ENCODE data around the gene HARS1. TPM values are rescaled to one million over a fixed set of nuclear protein-coding genes. Genes with fewer than 3 reads are reported as not detected.
A peak's percentile ranks its signal among the peaks of the same experiment; 100 is the strongest.
"Not testable (repeated sequence)": the region's sequence is repeated elsewhere in the genome, so short reads cannot be mapped to it uniquely, and the experiment has no call there.

HARS1 gene
- total RNA-seq, 5 donors from 2014 or later (not counting 1 experiment from before 2014, with no cell fraction given) = 55.8 to 71.1 (median 70.0) TPM

DNA sequence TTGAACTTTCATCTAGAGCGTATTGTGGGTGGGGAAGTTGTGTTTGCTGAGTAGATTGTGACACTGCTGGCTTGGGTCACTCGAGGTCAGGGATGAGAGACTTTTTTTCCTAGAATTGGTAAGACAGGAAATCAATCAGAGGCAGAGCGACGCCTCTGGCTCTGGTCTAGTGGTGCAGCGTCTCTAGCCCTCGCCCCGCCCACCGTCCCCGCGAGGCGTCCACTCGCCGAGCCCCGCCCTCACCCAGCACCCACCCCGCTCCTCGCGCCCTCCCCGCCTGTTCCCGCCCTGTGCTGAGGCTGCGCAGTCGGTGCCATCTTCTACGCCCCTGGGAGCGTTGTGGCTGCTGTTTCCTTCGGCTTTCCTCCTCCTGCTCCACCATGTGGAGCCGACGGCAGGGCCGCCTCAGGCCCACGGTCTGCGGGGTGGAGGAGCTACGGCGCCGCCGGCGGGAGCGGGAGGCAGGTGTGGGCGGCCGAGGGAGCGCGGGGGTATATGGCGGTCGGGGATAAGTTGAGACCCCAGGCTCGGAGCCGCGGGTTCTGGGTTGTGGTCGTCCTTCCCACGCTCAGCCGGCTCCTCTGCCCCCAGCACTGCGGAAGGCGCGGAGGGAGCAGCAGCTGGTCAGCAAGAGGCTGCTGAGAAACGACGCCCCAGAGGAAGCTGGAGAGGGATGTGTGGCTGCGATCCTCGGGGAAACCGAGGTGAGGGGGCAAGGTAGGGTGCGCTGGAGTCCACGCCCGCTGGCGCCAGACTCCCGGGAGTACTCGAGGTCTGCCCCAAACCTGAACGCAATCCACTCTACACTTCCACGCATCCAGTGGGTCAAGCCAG is 51.8 kb downstream of the HARS1 start, which contains the start of gene TMCO6:
Gene TMCO6, plus strand, starts transcription at position 304 of the 834 bp plus-strand sequence. Its CDS starts 77 bp downstream, at position 381.
- Mint-ChIP-seq H3K4me1 (peaks cover 34 to 43% (median 38%) of the 10 kb centered on the region in 3 donors), H3K9me3 (no peaks in the 10 kb centered on the region), H3K27ac (peak within 1 kb of the TSS; percentile 85 to 98), H3K36me3 (peaks cover 16% of the 10 kb centered on the region), H3K4me3 (peak within 1 kb of the TSS; percentile 87 to 90 (median 88)), H3K27me3 (no peaks in the 10 kb centered on the region)
- Histone ChIP-seq H3K27ac (ENCODE audit: low read length) (peak within 1 kb of the TSS; percentile 88), H3K36me3 (ENCODE audit: control insufficient read depth in 2 of 2, extremely low read depth in 1 of 2, insufficient read depth in 1 of 2, low read length in 1 of 2) (peaks cover 10 to 22% of the 10 kb centered on the region in 2 donors), H3K27me3 (replicated peaks in 1 of 2; ENCODE audit: control insufficient read depth in 2 of 2, extremely low read depth in 1 of 2, insufficient read depth in 2 of 2, low read length in 1 of 2) (no peaks in the 10 kb centered on the region), H3K4me1 (ENCODE audit: control insufficient read depth in 1 of 2, extremely low read depth in 1 of 2, insufficient read depth in 2 of 2, low read length in 2 of 2) (peaks cover 3 to 19% of the 10 kb centered on the region in 2 experiments), H3K9me3 (no peaks in the 10 kb centered on the region), H3K4me3 (ENCODE audit: control insufficient read depth in 1 of 2, extremely low read depth in 1 of 2, low read length in 1 of 2) (peak within 1 kb of the TSS; percentile 70 to 90)
- CTCF ChIA-PET = interaction anchor here (1.7 to 1.8 kb wide), 3 partner anchors 8 to 92 kb away, joined by 6 to 14 read pairs (median 11); partner anchors contain the start of genes EIF4EBP3 (in 2 of the 2), IK (in 1 of the 2) and NDUFA2 (in 1 of the 2)
- under 1% methylated on average over 43 of the region's 63 CpGs for WGBS (ENCODE audit: insufficient coverage)
- ATAC-seq (replicated peaks in 1 of 4) (peak; percentile 97 to 100 (median 98)), DNase-seq (peak; percentile 91 to 98 (median 96))
- POLR2A ChIA-PET = interaction anchor here in 1 of 2 donors (0.6 to 1.9 kb wide), 3 partner anchors 8 to 70 kb away, joined by 5 to 6 read pairs (median 5); partner anchors contain the start of genes IK, NDUFA2 and ZMAT2

DNA sequence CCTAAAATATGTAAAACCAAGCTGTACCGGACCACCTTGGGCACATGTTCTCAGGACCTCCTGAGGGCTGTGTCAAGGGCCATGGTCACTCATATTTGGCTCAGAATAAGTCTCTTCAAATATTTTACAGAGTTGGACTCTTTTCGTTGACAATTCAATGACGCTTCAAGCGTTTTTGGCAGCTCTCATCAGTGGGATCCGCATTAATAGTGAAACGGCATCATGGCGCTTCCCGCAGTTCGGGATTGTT is 52.3 kb downstream of the HARS1 start:
- H3K27ac ChIP-seq (ENCODE audit: low read length) = peak overlapping the region; percentile 88
- H3K9me3 Mint-ChIP-seq; H3K27me3 Mint-ChIP-seq; DNase-seq; H3K27me3 ChIP-seq (replicated peaks in 1 of 2; ENCODE audit: control insufficient read depth in 2 of 2, extremely low read depth in 1 of 2, insufficient read depth in 2 of 2, low read length in 1 of 2); H3K9me3 ChIP-seq: not testable (repeated sequence)
- H3K4me3 ChIP-seq (ENCODE audit: control insufficient read depth in 1 of 2, extremely low read depth in 1 of 2, low read length in 1 of 2) = peak overlapping the region; percentile 25 to 90
- POLR2A ChIA-PET = interaction anchor here (0.6 to 1.9 kb wide), 4 partner anchors 9 to 101 kb away, joined by 3 to 6 read pairs (median 5); partner anchors contain the start of genes IK (in 1 of the 2), NDUFA2 (in 1 of the 2) and ZMAT2 (in 1 of the 2)
- peak in 1 of 4 experiments; percentile 2 for ATAC-seq (replicated peaks in 1 of 4)
- peaks cover 3 to 19% of the 10 kb centered on the region in 2 experiments for H3K4me1 ChIP-seq (ENCODE audit: control insufficient read depth in 1 of 2, extremely low read depth in 1 of 2, insufficient read depth in 2 of 2, low read length in 2 of 2)
- H3K4me1 Mint-ChIP-seq = peaks cover 36 to 42% (median 38%) of the 10 kb centered on the region in 3 donors
- CTCF ChIA-PET = interaction anchor here (0.7 to 1.8 kb wide), 4 partner anchors 9 to 91 kb away, joined by 3 to 14 read pairs (median 8); partner anchors contain the start of genes EIF4EBP3 (in 2 of the 2), IK (in 1 of the 2) and NDUFA2 (in 1 of the 2)
- 14% methylated on average over 9 of the region's 9 CpGs for WGBS (ENCODE audit: insufficient coverage)
- peak overlapping the region; percentile 87 to 90 (median 88) for H3K4me3 Mint-ChIP-seq
- H3K36me3 Mint-ChIP-seq = peaks cover 10% of the 10 kb centered on the region
- peaks cover 9 to 17% of the 10 kb centered on the region in 2 donors for H3K36me3 ChIP-seq (ENCODE audit: control insufficient read depth in 2 of 2, extremely low read depth in 1 of 2, insufficient read depth in 1 of 2, low read length in 1 of 2)
- peak overlapping the region; percentile 85 to 98 for H3K27ac Mint-ChIP-seq

DNA sequence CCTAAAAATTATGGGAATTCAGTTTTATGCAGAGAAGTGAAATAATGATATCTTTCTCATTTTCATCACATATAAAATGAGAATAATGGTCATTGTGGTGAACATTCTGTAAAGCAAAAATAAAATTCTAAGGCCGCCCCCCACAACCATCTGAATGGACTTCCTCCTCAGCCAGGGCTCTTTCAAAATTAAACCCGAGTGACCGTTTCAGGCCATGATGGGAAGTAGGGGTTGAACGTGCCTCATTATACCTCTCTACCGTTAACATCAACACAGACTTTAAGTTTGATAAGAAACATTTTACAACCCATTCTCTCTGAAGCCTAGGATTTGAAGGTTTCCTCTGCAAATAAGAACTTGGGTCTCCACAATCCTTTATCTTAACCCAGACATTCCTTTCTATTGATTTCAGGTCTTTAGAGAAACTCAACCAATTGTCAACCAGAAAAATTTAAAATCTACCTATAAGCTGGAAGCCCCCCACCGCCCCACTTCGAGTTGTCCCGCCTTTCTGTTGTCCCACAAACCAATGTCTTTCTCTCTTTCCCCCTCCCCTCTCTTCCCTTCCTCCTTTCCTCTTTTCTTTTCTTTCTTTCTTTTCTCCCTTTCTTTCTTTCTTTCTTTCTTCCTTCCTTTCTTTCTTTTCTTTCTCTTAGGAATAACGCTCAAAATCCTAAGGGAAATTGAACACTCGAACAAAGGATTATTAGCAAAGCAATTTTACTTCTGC is 53.6 kb downstream of the HARS1 start:
- DNase-seq = no peak
- Mint-ChIP-seq H3K27ac (peak overlapping the region in 1 of 2 donors; percentile 41), H3K4me3 (no peak overlapping the region), H3K36me3 (peaks cover 3% of the 10 kb centered on the region), H3K9me3 (no peaks in the 10 kb centered on the region), H3K27me3 (no peaks in the 10 kb centered on the region), H3K4me1 (peaks cover 48 to 51% (median 49%) of the 10 kb centered on the region in 3 donors)
- ChIA-PET CTCF (interaction anchor here in 1 of 2 donors (1.7 kb wide), 1 partner anchor 90 kb away, joined by 6 read pairs; the partner anchor contains the start of gene EIF4EBP3), POLR2A (interaction anchor here in 1 of 2 donors (0.6 kb wide), 1 partner anchor 63 kb away, joined by 5 read pairs; the partner anchor contains the start of gene ZMAT2)
- peaks cover 3 to 27% of the 10 kb centered on the region in 2 experiments for H3K4me1 ChIP-seq (ENCODE audit: control insufficient read depth in 1 of 2, extremely low read depth in 1 of 2, insufficient read depth in 2 of 2, low read length in 2 of 2)
- peaks cover 3 to 5% of the 10 kb centered on the region in 2 donors for H3K36me3 ChIP-seq (ENCODE audit: control insufficient read depth in 2 of 2, extremely low read depth in 1 of 2, insufficient read depth in 1 of 2, low read length in 1 of 2)
- peaks cover 0 to 6% of the 10 kb centered on the region in 2 experiments for H3K27me3 ChIP-seq (replicated peaks in 1 of 2; ENCODE audit: control insufficient read depth in 2 of 2, extremely low read depth in 1 of 2, insufficient read depth in 2 of 2, low read length in 1 of 2)
- no peaks in the 10 kb centered on the region for H3K9me3 ChIP-seq
- no peak overlapping the region for H3K27ac ChIP-seq (ENCODE audit: low read length)
- H3K4me3 ChIP-seq (ENCODE audit: control insufficient read depth in 1 of 2, extremely low read depth in 1 of 2, low read length in 1 of 2) = no peak overlapping the region
- no peak for ATAC-seq (replicated peaks in 1 of 4)
- 100% methylated on average over 4 of the region's 10 CpGs for WGBS (ENCODE audit: insufficient coverage)

GRCh38 chr5:140635291-140636257 is 55.6 kb downstream of the HARS1 start:
- no peak overlapping the region for H3K27ac ChIP-seq (ENCODE audit: low read length)
- Mint-ChIP-seq H3K4me1 (peaks cover 37 to 49% (median 42%) of the 10 kb centered on the region in 3 donors), H3K27me3 (peaks cover 0 to 3% of the 10 kb centered on the region in 2 donors), H3K4me3 (no peak overlapping the region), H3K36me3 (no peaks in the 10 kb centered on the region), H3K9me3 (no peaks in the 10 kb centered on the region), H3K27ac (peak overlapping the region in 1 of 2 donors; percentile 27)
- POLR2A ChIA-PET = no interaction called here
- ATAC-seq (replicated peaks in 1 of 4) = no peak
- peaks cover 0 to 14% of the 10 kb centered on the region in 2 experiments for H3K27me3 ChIP-seq (replicated peaks in 1 of 2; ENCODE audit: control insufficient read depth in 2 of 2, extremely low read depth in 1 of 2, insufficient read depth in 2 of 2, low read length in 1 of 2)
- peaks cover 3 to 37% of the 10 kb centered on the region in 2 experiments for H3K4me1 ChIP-seq (ENCODE audit: control insufficient read depth in 1 of 2, extremely low read depth in 1 of 2, insufficient read depth in 2 of 2, low read length in 2 of 2)
- no peaks in the 10 kb centered on the region for H3K36me3 ChIP-seq (ENCODE audit: control insufficient read depth in 2 of 2, extremely low read depth in 1 of 2, insufficient read depth in 1 of 2, low read length in 1 of 2)
- WGBS (ENCODE audit: insufficient coverage) = 83% methylated on average over 6 of the region's 8 CpGs
- DNase-seq = no peak
- H3K4me3 ChIP-seq (ENCODE audit: control insufficient read depth in 1 of 2, extremely low read depth in 1 of 2, low read length in 1 of 2) = no peak overlapping the region
- no peaks in the 10 kb centered on the region for H3K9me3 ChIP-seq
- CTCF ChIA-PET = interaction anchor here (0.6 to 1.9 kb wide), 12 partner anchors 9 to 378 kb away, joined by 3 to 13 read pairs (median 4); partner anchors contain the start of genes EIF4EBP3 (in 2 of the 2), IK (in 1 of the 2) and NDUFA2 (in 1 of the 2)

- H3K9me3 Mint-ChIP-seq = no peaks in the 10 kb centered on the region
- ChIA-PET CTCF (interaction anchor here (0.7 to 1.9 kb wide), 11 partner anchors 11 to 386 kb away, joined by 3 to 13 read pairs (median 3); partner anchors contain the start of gene EIF4EBP3 (in 2 of the 2)), POLR2A (interaction anchor here in 1 of 2 donors (0.6 kb wide), 2 partner anchors 54 to 70 kb away, joined by 3 to 9 read pairs; no protein-coding TSS in a partner anchor)
- no peak overlapping the region for H3K27ac ChIP-seq (ENCODE audit: low read length)
- WGBS (ENCODE audit: insufficient coverage) = no CpG with 5 or more reads among the region's 3 CpGs
- peaks cover 27 to 40% (median 33%) of the 10 kb centered on the region in 3 donors for H3K4me1 Mint-ChIP-seq
- H3K36me3 ChIP-seq (ENCODE audit: control insufficient read depth in 2 of 2, extremely low read depth in 1 of 2, insufficient read depth in 1 of 2, low read length in 1 of 2) = no peaks in the 10 kb centered on the region
- no peak for ATAC-seq (replicated peaks in 1 of 4)
- peaks cover 0 to 26% of the 10 kb centered on the region in 2 experiments for H3K4me1 ChIP-seq (ENCODE audit: control insufficient read depth in 1 of 2, extremely low read depth in 1 of 2, insufficient read depth in 2 of 2, low read length in 2 of 2)
- peak overlapping the region; percentile 2 to 27 for H3K27ac Mint-ChIP-seq
- no peaks in the 10 kb centered on the region for H3K36me3 Mint-ChIP-seq
- DNase-seq = no peak
- H3K9me3 ChIP-seq = no peaks in the 10 kb centered on the region
- peaks cover 0 to 14% of the 10 kb centered on the region in 2 experiments for H3K27me3 ChIP-seq (replicated peaks in 1 of 2; ENCODE audit: control insufficient read depth in 2 of 2, extremely low read depth in 1 of 2, insufficient read depth in 2 of 2, low read length in 1 of 2)
- H3K4me3 ChIP-seq (ENCODE audit: control insufficient read depth in 1 of 2, extremely low read depth in 1 of 2, low read length in 1 of 2) = no peak overlapping the region
- H3K27me3 Mint-ChIP-seq = peaks cover 0 to 3% of the 10 kb centered on the region in 2 donors
- H3K4me3 Mint-ChIP-seq = peak overlapping the region; percentile 37 to 88 (median 47)
Observed at GRCh38 chr5:140634103-140634502, 57.1 kb downstream of the HARS1 start.
